ENCODE data around the gene TNS2. TPM values are rescaled to one million over a fixed set of nuclear protein-coding genes. Genes with fewer than 3 reads are reported as not detected.

Gene TNS2
- total RNA-seq, 1 experiment from 2014 or later = 11.5 TPM

DNA sequence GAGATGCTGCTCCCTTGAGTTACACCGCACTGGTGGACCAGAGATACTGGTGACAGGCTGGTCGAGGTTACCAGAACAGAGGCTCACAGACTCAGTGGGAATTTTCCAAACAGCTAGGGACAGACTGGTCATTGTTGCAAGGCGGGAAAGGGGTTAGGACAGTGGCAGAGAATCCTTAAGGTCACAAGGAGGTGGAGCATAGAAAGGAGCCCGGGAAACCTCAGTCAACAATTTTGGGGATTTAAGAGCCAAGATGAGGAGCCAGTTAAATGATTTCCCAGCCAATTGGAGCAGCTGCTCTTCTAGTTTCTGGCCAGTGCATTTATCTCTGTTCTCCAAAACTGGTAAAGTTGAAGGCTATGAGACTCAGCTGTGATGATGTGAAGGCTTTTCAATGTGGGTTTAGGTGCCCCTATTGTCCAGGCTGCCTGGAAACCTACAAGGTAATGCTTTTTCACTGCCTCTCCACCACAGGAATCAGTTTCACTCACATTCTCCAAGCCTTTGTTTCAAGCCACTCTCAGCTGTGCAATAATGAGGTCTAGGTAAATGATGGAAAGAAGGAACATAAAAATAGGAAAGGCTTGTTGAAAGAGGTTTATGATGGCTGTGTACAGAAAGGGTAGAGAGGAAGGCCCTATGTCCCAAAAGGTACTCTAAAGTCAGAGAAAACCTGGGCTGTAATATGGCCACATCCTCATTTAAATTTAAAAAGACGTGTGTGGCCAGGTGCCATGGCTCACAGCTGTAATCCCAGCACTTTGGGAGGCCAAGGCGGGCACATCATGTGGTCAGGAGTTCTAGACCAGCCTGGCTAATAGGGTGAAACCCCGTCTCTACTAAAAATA lies 7.0 kb upstream of the TNS2 start:
- no peaks in the 10 kb centered on the region for H3K79me2 ChIP-seq (ENCODE audit: low read depth)
- intact Hi-C loops (cut with micrococcal nuclease; ENCODE audit: unreplicated experiment) = no loop called here
- no peak for TF ChIP-seq EZH2 (IDR thresholded peaks at IDR 0.05; ENCODE audit: low read depth)
- TF ChIP-seq, protein P1, sequence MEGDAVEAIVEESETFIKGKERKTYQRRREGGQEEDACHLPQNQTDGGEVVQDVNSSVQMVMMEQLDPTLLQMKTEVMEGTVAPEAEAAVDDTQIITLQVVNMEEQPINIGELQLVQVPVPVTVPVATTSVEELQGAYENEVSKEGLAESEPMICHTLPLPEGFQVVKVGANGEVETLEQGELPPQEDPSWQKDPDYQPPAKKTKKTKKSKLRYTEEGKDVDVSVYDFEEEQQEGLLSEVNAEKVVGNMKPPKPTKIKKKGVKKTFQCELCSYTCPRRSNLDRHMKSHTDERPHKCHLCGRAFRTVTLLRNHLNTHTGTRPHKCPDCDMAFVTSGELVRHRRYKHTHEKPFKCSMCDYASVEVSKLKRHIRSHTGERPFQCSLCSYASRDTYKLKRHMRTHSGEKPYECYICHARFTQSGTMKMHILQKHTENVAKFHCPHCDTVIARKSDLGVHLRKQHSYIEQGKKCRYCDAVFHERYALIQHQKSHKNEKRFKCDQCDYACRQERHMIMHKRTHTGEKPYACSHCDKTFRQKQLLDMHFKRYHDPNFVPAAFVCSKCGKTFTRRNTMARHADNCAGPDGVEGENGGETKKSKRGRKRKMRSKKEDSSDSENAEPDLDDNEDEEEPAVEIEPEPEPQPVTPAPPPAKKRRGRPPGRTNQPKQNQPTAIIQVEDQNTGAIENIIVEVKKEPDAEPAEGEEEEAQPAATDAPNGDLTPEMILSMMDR (conservative IDR thresholded peaks at IDR 0.05) = no peak
- no peaks in the 10 kb centered on the region for H3K9me2 ChIP-seq (ENCODE audit: insufficient read depth)
- no peak for DNase-seq
- H3K4me3 ChIP-seq = no peak overlapping the region
- no peak overlapping the region for H2AFZ ChIP-seq
- H3K4me1 ChIP-seq (replicated peaks; ENCODE audit: insufficient read depth) = peaks cover 17% of the 10 kb centered on the region
- CTCF ChIA-PET = interaction anchor here (0.7 kb wide), 1 partner anchor 226 kb away, joined by 3 read pairs; no protein-coding TSS in a partner anchor
- H3K27me3 ChIP-seq (ENCODE audit: insufficient read depth, low read depth) = no peaks in the 10 kb centered on the region
- no peak overlapping the region for H3K27ac ChIP-seq
- peaks cover 24% of the 10 kb centered on the region for H4K20me1 ChIP-seq (ENCODE audit: insufficient read depth)
- no peak overlapping the region for H3K4me2 ChIP-seq
- H3K36me3 ChIP-seq (ENCODE audit: low read depth) = peaks cover 21% of the 10 kb centered on the region
- POLR2A ChIA-PET (ENCODE audit: unreplicated experiment) = no interaction called here
- BruUV-seq (replicated peaks) = no TSS peak
- no peaks in the 10 kb centered on the region for H3K9me3 ChIP-seq (ENCODE audit: insufficient read depth, low read depth)
- peaks cover 77% of the 10 kb centered on the region for H3F3A ChIP-seq (ENCODE audit: insufficient read depth, low read depth)

DNA sequence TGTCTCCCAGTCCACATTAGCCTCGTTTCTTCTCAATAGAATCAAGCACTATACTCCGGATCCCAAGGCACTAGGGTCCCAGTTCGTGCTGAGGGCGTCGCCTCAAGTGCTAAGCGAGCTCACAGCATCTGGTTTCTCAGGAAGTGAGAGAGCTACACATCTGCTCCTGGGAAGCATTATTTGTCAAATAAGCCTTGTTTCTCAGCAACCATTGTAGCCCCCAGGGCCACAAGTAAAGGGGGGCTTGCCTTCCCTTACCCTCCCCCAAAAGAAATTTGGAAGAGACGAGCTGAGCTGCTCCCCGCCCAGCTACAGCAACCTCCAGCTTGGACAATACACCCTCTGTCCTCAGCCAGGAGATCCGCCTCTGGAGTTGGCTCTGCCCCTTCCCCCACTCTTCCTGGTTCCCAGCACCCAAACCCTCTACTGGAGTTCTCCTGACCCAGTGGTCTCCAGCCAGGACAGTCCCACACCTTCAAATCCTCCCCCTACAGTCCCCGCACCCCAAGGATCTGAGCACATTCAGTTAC lies 5.7 kb upstream of the TNS2 start:
- Histone ChIP-seq H4K20me1 (ENCODE audit: insufficient read depth) (peaks cover 12% of the 10 kb centered on the region), H3K4me3 (no peak overlapping the region), H3K9me2 (ENCODE audit: insufficient read depth) (no peaks in the 10 kb centered on the region), H3K4me2 (no peak overlapping the region), H2AFZ (no peak overlapping the region), H3K27ac (no peak overlapping the region), H3K36me3 (ENCODE audit: low read depth) (peaks cover 8% of the 10 kb centered on the region), H3K9me3 (ENCODE audit: insufficient read depth, low read depth) (no peaks in the 10 kb centered on the region), H3F3A (ENCODE audit: insufficient read depth, low read depth) (peaks cover 77% of the 10 kb centered on the region), H3K4me1 (replicated peaks; ENCODE audit: insufficient read depth) (peaks cover 17% of the 10 kb centered on the region), H3K27me3 (ENCODE audit: insufficient read depth, low read depth) (no peaks in the 10 kb centered on the region), H3K79me2 (ENCODE audit: low read depth) (no peaks in the 10 kb centered on the region)
- TF ChIP-seq, protein P1 (conservative IDR thresholded peaks at IDR 0.05) = no peak
- TF ChIP-seq EZH2 (IDR thresholded peaks at IDR 0.05; ENCODE audit: low read depth) = no peak
- intact Hi-C loops (cut with micrococcal nuclease; ENCODE audit: unreplicated experiment) = no loop called here
- POLR2A ChIA-PET (ENCODE audit: unreplicated experiment) = no interaction called here
- DNase-seq = no peak
- no TSS peak for BruUV-seq (replicated peaks)
- CTCF ChIA-PET = no interaction called here

DNA sequence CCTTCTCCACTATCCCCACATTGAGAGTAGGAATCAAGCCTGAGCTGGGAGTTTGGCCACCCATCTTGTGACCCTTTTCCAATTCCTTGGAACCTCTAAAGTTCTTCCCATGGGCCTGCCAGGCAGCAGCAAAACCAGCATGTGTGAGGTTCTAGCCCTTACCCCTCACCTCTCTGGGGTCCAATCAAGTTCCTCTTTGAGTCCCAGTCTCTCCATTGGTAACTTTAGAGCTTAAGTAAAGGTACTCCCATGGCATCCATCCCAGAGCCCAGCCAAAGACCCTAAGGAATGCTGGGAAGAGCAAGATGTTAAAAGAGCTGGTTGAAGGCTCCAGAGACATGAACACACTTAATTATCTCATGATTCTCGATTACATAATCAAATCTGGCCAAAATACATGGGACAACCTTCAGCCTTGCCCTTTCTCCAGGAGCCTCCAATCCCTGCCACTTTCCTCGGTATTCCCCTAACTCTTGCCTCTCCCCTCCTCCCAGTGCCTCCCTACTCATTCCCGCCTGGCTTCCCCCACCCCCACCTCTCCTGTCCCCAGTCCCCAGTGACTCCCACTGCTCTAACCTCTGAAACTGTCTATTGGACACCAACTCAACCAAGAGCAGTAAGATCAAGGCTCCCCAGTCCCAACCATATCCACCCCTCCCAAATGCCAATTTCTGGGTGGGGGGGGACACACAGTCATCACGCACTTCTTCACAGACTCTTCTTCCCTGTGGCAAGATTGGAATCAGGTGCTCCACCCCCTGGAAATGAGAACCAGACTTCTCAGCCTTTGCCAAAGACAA lies 4.8 kb upstream of the TNS2 start:
- TF ChIP-seq, protein P1 (conservative IDR thresholded peaks at IDR 0.05) = no peak
- no peak for TF ChIP-seq EZH2 (IDR thresholded peaks at IDR 0.05; ENCODE audit: low read depth)
- CTCF ChIA-PET = no interaction called here
- Histone ChIP-seq H4K20me1 (ENCODE audit: insufficient read depth) (0 out of 2 replicates have a peak, but pooled peaks cover 8% of the 10 kb centered on the region), H3K4me1 (replicated peaks; ENCODE audit: insufficient read depth) (peaks cover 17% of the 10 kb centered on the region), H3F3A (ENCODE audit: insufficient read depth, low read depth) (peaks cover 73% of the 10 kb centered on the region), H3K4me2 (peak overlapping the region; percentile 96), H3K9me3 (ENCODE audit: insufficient read depth, low read depth) (no peaks in the 10 kb centered on the region), H2AFZ (no peak overlapping the region), H3K9me2 (ENCODE audit: insufficient read depth) (no peaks in the 10 kb centered on the region), H3K27me3 (ENCODE audit: insufficient read depth, low read depth) (no peaks in the 10 kb centered on the region), H3K79me2 (ENCODE audit: low read depth) (no peaks in the 10 kb centered on the region), H3K27ac (no peak overlapping the region), H3K4me3 (peak overlapping the region; percentile 89; the same call in 1 of the 2 replicates), H3K36me3 (ENCODE audit: low read depth) (no peaks in the 10 kb centered on the region)
- no peak for DNase-seq
- intact Hi-C loops (cut with micrococcal nuclease; ENCODE audit: unreplicated experiment) = loop anchor here (5.0 kb wide), 1 partner anchor 38 kb away; the partner anchor contains the start of gene EIF4B
- POLR2A ChIA-PET (ENCODE audit: unreplicated experiment) = interaction anchor here (0.6 to 0.8 kb wide), 2 partner anchors 53 to 1041 kb away, joined by 3 to 5 read pairs; no protein-coding TSS in a partner anchor
- no TSS peak for BruUV-seq (replicated peaks)

Data from PC-9 (cell line).